Thymus (tissue), 11 donors: ENCODE data around the gene ANO7. TPM values are rescaled to one million over a fixed set of nuclear protein-coding genes. Genes with fewer than 3 reads are reported as not detected.

Source experiments
- DNase-seq, 9 donors: peaks; one replicate each; pipeline ENCODE4 v3.0.0-alpha.2; 2013; ENCODE audit warnings: low spot score in 9 of 9, low read depth in 6 of 9, missing footprints in 1 of 9
- H3K27ac ChIP-seq, 2 donors: one replicate each; pipeline ENCODE4 v1.5.1; 2013; ENCODE audit warnings: control low read depth in 1 of 2, low read depth in 1 of 2, low read length in 1 of 2, mild to moderate bottlenecking in 1 of 2, moderate library complexity in 1 of 2
- H3K27me3 ChIP-seq, 2 donors: one replicate each; pipeline ENCODE4 v1.5.1; 2013; ENCODE audit warnings: low read length in 1 of 2; ENCODE audit not compliant: control insufficient read depth in 2 of 2, insufficient read depth in 1 of 2
- H3K36me3 ChIP-seq, 2 donors: one replicate each; pipeline ENCODE4 v1.5.1; 2013; ENCODE audit warnings: low read length in 1 of 2, mild to moderate bottlenecking in 1 of 2, moderate library complexity in 1 of 2; ENCODE audit not compliant: control insufficient read depth in 2 of 2, insufficient read depth in 2 of 2
- H3K4me1 ChIP-seq, 2 donors: one replicate each; pipeline ENCODE4 v1.5.1; 2013; ENCODE audit warnings: low read length in 2 of 2; ENCODE audit not compliant: control insufficient read depth in 2 of 2, insufficient read depth in 2 of 2
- H3K4me3 ChIP-seq, 2 donors: one replicate each; pipeline ENCODE4 v1.5.1; 2013; ENCODE audit warnings: low read length in 2 of 2, control low read depth in 1 of 2, mild to moderate bottlenecking in 1 of 2
- H3K9me3 ChIP-seq, 2 donors: one replicate each; pipeline ENCODE4 v1.5.1; 2013; ENCODE audit warnings: low read length in 1 of 2, mild to moderate bottlenecking in 1 of 2; ENCODE audit not compliant: control insufficient read depth in 2 of 2, insufficient read depth in 1 of 2
- WGBS: extraction: QIAGEN DNeasy Blood & Tissue Kit; methylation state at CpG from one replicate; pipeline ENCODE4 v1.1.7; 2013; 5-methylcytosine and 5-hydroxymethylcytosine counted together
- polyA plus RNA-seq: library from polyadenylated mRNA; stranded (reverse); fragments of 200-250 nt; gene quantifications from one replicate; pipeline ENCODE4 v1.2.3, GENCODE V29; 2013
- total RNA-seq: library from RNA; stranded (reverse); fragments of 120-200 nt; gene quantifications from one replicate; pipeline ENCODE4 v1.2.4, GENCODE V29; 2013
- donor health status: healthy.

Gene ANO7
- total and polyA plus RNA-seq, 2 donors: 0.09 to 0.41 TPM

DNA sequence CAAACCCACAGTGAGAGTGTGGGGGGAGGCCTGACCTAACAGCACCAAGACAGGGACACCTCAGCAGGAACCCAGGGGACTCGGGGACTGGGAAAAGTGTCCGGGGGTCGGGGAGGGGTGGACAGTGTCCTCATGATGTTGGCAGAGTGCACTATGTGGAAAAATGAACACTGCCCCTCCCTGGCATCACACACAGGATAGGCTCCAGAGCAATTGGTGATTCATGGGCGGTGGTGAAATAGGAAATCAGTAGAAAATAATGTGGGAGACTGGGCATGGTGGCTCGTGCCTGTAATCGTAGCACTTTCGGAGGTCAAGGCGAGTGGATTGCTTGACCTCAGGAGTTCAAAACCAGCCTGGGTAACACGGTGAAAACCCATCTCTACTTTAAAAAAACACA lies 3.6 kb upstream of the ANO7 start:
- no peak overlapping the region for H3K4me3 ChIP-seq
- H3K27me3 ChIP-seq: no peaks in the 10 kb centered on the region
- 81% methylated on average over 9 of the region's 9 CpGs for WGBS
- no peaks in the 10 kb centered on the region for H3K9me3 ChIP-seq
- DNase-seq: no peak
- H3K4me1 ChIP-seq: no peaks in the 10 kb centered on the region
- H3K36me3 ChIP-seq: peaks cover 1 to 22% of the 10 kb centered on the region in 2 donors
- H3K27ac ChIP-seq: no peak overlapping the region

DNA sequence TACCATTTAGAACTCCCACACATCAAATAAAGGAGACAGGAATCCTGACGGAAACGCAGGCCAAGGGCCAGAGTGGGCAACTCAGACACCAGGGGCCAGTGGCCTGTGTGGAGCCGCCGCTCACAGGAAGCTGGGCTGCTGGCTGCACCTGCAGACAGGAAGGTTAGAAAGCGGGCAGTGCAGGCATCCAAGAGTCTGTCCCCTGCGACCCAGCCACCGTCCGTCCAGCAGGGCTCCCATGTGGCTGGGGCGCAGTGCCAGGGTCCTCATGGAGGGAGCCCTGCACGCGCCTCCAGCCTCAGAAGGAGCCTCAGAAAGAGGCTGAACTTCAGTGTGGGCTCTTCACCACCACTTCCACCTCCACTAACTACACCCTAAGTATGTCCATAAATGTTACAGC lies 2.5 kb upstream of the ANO7 start:
- DNase-seq: no peak
- Histone ChIP-seq H3K4me1 (no peaks in the 10 kb centered on the region), H3K9me3 (no peaks in the 10 kb centered on the region), H3K27me3 (no peaks in the 10 kb centered on the region), H3K27ac (no peak overlapping the region), H3K36me3 (peaks cover 0 to 22% of the 10 kb centered on the region in 2 donors), H3K4me3 (no peak overlapping the region)
- WGBS: 88% methylated on average over 11 of the region's 11 CpGs

DNA sequence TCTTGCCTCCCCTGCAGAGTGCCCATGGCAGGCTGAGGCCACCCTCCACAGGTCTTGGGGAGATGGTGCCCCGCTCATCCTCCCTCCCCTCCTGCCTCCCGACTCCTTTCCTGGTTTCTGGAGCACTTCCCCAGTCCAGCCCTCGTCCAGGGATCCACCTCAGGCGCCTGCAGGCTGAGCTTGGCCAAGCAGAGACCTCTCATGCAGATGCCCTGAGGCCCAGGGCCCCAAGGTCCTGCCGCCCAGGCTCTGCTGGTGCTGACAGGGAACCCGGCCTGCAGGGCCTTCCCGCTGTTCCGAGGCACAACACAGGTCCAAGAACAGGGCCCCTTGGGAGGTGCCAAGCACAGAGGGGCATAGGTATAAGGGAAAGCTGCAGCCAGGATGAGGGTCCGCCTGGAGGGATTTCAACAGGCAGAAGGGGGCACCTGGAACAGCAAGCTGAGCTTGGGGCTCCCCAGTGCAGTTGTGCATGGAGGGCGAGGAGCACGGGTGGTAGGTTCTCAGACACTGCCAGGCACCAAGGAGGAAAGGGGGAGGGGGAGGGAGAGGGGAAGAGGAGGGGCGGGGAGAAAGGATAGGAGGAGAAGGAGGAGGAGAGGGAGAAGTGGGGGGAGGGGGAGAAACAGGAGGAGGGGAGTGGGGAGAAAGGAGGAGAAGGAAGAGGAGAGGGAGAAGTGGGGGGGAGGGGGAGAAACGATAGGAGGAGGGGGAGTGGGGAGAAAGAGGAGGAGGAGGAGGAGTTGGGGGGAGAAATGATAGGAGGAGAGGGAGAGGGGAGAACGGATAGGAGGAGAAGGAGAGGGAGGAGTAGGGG lies 1.2 kb upstream of the ANO7 start:
- Histone ChIP-seq H3K27me3 (no peaks in the 10 kb centered on the region), H3K36me3 (peaks cover 0 to 13% of the 10 kb centered on the region in 2 donors), H3K4me3 (no peak overlapping the region), H3K9me3 (no peaks in the 10 kb centered on the region), H3K4me1 (no peaks in the 10 kb centered on the region), H3K27ac (no peak overlapping the region)
- WGBS: 81% methylated on average over 14 of the region's 14 CpGs
- DNase-seq: no peak

DNA sequence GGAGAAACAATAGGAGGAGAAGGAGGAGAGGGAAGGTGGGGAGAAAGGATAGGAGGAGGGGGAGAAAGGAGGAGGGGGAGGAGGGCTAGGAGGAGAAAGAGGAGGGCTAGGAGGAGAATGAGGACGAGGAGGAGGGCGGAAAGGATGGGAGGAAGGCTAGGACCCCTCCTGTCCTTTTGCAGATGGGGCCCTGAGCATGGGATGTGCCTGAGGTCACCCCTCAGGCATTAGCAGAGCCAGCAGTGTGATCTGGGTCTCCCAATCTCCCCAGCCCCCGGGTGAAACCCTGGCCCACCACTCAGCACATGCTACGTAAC lies 601 bp upstream of the ANO7 start:
- H3K4me3 ChIP-seq: no peak overlapping the region
- WGBS: 85% methylated on average over 4 of the region's 4 CpGs
- H3K4me1 ChIP-seq: no peaks in the 10 kb centered on the region
- peaks cover 0 to 7% of the 10 kb centered on the region in 2 donors for H3K36me3 ChIP-seq
- no peaks in the 10 kb centered on the region for H3K9me3 ChIP-seq
- no peak for DNase-seq
- H3K27ac ChIP-seq: no peak overlapping the region
- no peaks in the 10 kb centered on the region for H3K27me3 ChIP-seq

DNA sequence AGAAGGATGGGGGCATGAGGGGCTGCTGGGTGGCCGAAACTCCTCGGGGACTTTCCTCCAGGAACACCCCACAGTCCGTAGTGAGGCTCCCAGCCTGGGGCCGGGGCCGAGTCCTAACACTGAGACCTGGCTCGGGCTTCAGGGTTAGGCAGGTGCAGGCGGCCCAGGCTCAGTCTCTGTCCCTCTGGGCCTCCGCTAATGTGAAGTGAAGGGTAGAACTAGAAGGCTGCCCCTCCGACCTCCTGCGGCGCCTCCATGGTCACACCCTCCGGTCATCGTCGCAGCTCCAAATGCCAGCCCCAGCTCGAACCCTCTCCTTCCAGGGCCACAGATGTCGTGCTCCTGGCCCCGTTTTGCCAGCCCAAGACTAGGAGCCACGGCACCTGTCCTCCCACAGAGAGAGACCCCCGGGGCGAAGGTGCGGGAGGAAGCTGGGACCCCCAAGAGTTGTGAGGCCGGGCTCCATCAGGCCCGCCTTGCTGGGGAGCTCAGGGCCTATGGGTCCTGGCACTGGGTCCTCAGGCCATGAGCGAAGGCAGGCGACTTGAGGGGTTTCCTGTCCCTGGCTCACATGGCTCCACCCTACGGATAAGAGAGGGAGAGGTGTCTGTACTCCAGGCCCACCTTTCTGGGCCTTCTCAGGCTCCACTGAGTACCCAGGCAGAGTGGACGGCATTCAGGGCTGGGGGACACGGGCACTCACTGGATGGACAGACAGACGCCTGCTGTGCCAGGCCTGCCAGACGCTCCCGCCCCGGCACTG lies 797 bp downstream of the ANO7 start:
- H3K4me1 ChIP-seq: no peaks in the 10 kb centered on the region
- no peak overlapping the region for H3K4me3 ChIP-seq
- H3K36me3 ChIP-seq: no peaks in the 10 kb centered on the region
- H3K9me3 ChIP-seq: no peaks in the 10 kb centered on the region
- H3K27me3 ChIP-seq: no peaks in the 10 kb centered on the region
- no peak for DNase-seq
- 95% methylated on average over 32 of the region's 32 CpGs for WGBS
- no peak overlapping the region for H3K27ac ChIP-seq

DNA sequence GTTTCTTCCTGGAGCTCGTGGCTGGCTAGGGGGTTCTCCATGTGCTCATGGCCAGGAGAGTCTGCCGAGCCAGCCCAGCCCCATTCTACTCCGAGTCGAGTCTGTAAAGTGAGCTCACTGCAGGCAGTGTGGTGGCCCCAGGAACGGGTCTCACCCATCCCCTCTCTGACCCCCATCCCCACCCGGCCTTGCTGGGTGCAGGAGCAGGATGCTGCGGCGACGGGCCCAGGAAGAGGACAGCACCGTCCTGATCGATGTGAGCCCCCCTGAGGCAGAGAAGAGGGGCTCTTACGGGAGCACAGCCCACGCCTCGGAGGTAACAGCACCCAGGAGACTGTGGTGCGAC lies 1.4 kb downstream of the ANO7 start:
- WGBS: 96% methylated on average over 15 of the region's 15 CpGs
- Histone ChIP-seq H3K4me1 (no peaks in the 10 kb centered on the region), H3K36me3 (no peaks in the 10 kb centered on the region), H3K27me3 (no peaks in the 10 kb centered on the region), H3K9me3 (no peaks in the 10 kb centered on the region), H3K27ac (no peak overlapping the region), H3K4me3 (no peak overlapping the region)
- no peak for DNase-seq

DNA sequence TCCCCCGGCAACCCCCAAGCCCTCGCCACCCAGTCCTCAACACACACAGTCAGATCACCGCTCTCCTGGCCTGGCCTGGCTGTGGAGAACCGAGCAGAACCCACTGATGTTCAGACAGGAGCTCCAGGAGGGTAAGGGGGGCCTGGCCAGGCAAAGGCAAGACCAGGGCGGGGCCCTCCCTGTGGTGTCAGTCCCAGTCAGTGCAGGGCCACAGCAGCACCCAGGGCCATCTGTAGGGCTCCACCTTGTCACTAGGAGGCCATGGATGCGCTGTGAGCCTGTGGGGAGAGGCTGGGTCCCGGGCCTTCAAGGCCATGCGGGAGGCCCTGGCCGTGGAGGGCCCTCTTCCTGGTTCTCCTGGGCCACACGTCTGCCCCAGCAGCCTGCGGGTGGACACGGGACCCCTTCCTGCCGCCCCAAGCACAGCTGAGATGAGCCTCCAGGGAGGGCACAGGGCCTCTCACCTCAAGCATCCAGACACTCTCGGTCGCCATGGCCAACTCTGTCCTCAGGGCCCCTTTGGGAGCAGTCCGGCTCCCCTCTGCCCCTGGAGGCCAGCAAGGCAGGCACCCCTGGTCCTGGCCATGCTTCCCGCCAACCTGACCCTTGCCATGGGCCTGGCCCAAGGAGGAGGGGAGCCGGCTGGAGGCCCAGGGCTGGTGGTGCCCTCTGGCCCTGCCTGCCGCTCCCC lies 2.0 kb downstream of the ANO7 start:
- WGBS: 96% methylated on average over 19 of the region's 19 CpGs
- Histone ChIP-seq H3K27ac (no peak overlapping the region), H3K4me1 (no peaks in the 10 kb centered on the region), H3K4me3 (no peak overlapping the region), H3K27me3 (no peaks in the 10 kb centered on the region), H3K9me3 (no peaks in the 10 kb centered on the region), H3K36me3 (no peaks in the 10 kb centered on the region)
- DNase-seq: no peak

DNA sequence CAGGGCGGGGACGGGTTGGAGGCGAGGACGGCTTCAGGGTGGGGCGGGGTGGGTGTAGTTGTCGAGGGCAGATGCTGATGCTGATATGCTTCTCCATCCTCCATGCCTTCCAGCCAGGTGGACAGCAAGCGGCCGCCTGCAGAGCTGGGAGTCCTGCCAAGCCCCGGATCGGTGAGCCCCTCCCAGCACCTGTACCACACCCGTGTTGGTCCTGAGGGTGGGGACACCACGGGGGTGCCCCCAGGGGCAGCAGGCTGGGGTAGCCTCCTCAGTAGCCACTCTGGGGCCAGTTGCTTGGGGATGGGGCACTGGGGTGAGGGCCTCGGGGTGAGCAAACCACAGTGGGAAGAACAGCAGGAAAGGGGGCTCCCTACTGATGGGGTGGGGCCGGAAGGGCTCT lies 2.6 kb downstream of the ANO7 start:
- 89% methylated on average over 14 of the region's 14 CpGs for WGBS
- no peak for DNase-seq
- no peak overlapping the region for H3K27ac ChIP-seq

DNA sequence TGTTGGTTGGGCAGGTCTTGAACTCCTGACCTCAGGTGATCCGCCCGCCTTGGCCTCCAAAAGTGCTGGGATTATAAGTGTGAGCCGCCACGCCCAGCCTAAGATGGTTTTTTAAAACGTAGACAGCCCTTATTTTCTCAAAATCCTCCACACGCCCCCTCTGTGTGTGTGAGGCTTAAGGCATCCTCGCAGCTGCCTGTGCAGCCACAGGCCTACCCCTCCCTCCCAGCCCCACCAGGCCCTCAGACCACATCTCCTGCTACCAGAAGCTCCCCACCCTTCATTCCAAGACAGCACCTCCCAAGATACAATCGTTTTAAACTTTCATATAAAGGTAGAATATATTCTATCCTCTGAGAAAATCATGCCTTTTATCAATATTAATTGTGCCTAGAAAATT lies 4.8 kb downstream of the ANO7 start:
- no peaks in the 10 kb centered on the region for H3K27me3 ChIP-seq
- no peak overlapping the region for H3K4me3 ChIP-seq
- no peaks in the 10 kb centered on the region for H3K36me3 ChIP-seq
- H3K4me1 ChIP-seq: no peaks in the 10 kb centered on the region
- DNase-seq: no peak
- 93% methylated on average over 8 of the region's 8 CpGs for WGBS
- no peak overlapping the region for H3K27ac ChIP-seq
- no peaks in the 10 kb centered on the region for H3K9me3 ChIP-seq

More for the DNA sequence above, 2.6 kb downstream of the ANO7 start:
- Histone ChIP-seq H3K9me3 (no peaks in the 10 kb centered on the region), H3K27me3 (no peaks in the 10 kb centered on the region), H3K4me3 (no peak overlapping the region), H3K4me1 (no peaks in the 10 kb centered on the region), H3K36me3 (no peaks in the 10 kb centered on the region)
